ENCODE measurements around the gene MAST1. TPM values are rescaled to one million over a fixed set of nuclear protein-coding genes. Genes with fewer than 3 reads are reported as not detected.
"Not testable (repeated sequence)": the region's sequence is repeated elsewhere in the genome, so short reads cannot be mapped to it uniquely, and the experiment has no call there.

MAST1 gene
- total RNA-seq, 1 donor from 2014 or later = not detected

DNA sequence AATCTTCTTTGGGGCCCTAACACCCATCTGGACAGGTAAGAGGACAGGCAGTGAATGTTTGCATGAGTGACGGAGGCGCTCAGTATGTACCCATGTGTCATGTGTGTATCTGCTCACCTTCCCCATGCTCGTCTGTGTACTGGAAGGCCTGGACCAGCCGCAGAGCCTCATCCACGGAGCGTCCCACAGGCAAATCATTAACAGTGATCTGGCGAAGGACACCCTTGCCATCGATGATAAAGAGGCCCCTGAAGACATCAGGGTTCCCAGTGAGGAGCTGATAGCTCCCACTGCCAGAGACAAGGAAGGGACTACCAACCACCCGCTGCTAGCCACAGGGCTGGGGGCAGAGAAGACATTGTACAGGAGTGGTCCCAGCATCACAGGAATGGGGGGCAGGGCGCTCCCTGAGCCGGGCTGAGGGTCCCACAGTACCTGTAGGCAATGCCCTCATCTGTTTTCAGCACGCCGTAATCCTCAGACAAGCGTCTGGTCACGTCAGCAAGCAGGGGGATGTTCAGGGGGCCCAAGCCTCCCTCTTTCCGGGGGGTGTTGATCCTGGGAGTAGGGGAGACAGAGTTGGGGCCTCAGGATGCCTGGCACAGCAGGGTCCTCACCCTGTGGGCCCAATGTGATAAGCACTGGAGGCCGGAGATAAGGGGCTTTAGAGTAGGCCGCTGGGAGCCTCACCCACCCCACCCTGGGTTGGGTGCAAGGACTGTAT lies 38.4 kb upstream of the MAST1 start:
- DNase-seq (no peak), ATAC-seq (ENCODE audit: poor library complexity) (no peak)
- intact Hi-C loops (cut with DNase I) = loop anchor here (5.0 kb wide), 1 partner anchor 33 kb away; no protein-coding TSS in a partner anchor

DNA sequence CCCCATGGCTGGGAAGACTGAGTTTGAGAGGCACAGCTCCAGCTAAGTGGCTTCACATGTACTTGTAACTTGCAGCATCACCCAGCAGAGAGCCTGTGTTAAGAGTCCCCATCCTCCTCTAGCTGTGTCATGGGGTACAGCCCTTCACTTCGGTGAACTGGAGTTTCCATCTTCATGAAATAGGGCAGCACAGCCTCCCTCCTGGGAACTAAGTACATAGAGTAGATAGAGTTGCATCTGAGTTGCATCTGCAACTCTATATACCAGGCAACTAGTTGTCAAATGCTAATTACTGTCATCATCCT lies 37.9 kb upstream of the MAST1 start:
- intact Hi-C loops (cut with DNase I) = loop anchor here (5.0 kb wide), 1 partner anchor 33 kb away; no protein-coding TSS in a partner anchor
- ATAC-seq (ENCODE audit: poor library complexity) = no peak
- DNase-seq = no peak

DNA sequence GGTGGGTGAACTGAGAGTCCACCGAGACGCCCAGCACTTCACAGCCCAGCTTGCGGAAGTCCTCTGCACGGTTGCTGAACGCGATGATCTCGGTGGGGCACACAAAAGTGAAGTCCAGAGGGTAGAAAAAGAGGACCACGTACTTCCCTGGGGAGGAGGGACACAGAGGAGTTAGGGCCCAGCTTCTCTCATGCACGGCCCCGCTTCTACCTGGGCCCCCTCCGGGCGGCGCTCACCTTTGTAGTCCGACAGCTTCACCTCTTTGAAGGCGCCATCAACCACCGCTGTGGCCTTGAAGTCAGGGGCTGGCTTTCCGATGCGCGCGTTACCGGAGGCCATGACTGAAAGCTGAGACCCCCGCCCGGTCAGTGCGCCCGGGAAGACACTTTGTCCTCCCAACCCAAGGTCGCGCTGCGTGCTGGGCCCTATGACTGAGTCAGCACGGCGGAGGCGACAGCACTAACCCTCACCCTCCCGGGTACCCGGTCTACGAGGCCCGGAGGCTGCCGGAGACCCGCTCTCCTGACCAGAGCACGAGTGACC lies 37.3 kb upstream of the MAST1 start:
- intact Hi-C loops (cut with DNase I) = loop anchor here (5.0 kb wide), 1 partner anchor 34 kb away; no protein-coding TSS in a partner anchor
- ATAC-seq (ENCODE audit: poor library complexity) = peak; percentile 36
- DNase-seq = no peak

DNA sequence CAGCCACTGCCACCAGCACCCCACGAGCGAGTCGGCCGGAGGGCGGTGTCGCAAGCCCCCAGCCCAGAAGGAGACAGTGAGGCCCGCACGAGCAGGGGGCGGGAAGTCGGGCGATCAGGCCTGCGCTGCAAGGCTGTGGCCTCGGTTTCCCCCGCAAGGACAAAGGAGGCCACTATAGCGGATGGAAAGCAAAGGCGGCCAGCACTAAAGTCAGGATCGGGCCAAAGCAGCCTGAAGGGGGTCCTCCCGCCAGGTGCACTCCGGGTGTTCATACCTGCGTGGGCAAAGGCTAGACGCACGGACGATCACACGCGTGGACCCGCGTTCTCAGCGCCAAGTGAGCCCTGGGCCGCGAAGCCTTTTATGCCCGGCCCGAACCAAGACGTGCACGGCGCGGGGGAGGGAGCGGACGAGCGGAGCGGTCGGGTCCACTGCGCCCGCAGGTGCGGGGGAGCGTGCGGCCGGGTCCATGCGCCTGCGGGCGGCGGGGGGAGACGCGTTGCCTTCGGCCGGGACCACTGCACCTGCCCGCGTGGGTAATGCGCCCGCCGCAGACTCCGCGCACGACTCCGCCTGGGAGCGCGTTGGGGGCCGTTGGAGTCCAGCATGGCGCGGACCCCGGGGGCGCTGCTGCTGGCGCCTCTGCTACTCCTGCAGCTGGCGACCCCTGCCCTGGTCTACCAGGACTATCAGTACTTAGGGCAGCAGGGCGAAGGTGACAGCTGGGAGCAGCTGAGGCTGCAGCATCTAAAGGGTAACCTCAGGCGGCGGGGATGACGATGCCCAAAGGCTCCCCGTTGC lies 36.6 kb upstream of the MAST1 start, which contains the start of the genes PRDX2 and THSD8:
PRDX2 (minus strand) TSS at position 335 of the 801 bp plus-strand sequence. CDS start 539 bp downstream, outside the sequence.
THSD8 (plus strand) TSS at position 604 of the 801 bp plus-strand sequence; CDS start at position 607, 3 bp downstream.
- intact Hi-C loops (cut with DNase I) = loop anchor here (5.0 kb wide), 1 partner anchor 34 kb away; no protein-coding TSS in a partner anchor
- peak; percentile 87 for DNase-seq

DNA sequence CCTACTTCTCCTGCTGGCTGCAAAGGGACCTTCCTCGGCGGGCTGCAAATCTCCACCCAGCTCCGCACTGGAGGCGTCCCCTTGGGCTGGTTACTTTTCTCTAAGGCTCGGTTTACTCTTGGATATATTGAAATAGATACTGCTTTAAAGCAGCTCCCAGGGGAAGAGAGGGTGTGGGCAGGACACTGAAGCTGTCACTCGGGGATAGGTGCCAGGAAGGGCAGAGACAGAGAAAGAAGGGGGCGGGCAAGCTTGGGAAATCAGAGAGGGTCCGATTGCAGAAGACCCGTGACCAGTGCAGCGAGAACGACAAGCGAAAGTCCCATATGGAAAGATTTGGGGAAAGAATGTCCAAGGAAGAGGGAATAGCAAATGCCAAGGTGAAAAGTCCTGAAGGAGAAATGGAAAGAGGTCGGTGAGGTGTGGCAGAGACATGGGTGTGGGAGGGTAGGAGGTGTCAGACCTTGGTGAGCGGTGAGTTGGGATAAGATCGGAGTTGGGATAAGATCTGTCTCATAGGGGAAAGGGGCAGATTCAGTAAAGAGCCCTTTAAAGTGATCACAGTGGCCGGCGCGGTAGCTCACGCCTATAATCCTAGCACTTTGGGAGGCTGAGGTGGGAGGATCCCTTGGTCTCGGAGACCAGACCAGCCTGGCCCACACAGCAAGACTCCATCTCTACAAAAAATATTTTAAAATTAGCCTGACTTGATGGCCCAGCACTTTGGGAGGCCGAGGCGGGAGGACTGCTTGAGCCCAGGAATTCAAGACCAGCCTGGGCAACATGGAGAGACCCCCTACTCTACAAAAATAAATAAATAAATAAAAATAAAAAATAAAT lies 35.8 kb upstream of the MAST1 start:
- ATAC-seq (ENCODE audit: poor library complexity) = peak; percentile 17
- intact Hi-C loops (cut with DNase I) = loop anchor here (5.0 kb wide), 1 partner anchor 35 kb away; no protein-coding TSS in a partner anchor
- no peak for DNase-seq

More for the DNA sequence above, 36.6 kb upstream of the MAST1 start, which contains the start of the genes PRDX2 and THSD8:
- peak; percentile 93 for ATAC-seq (ENCODE audit: poor library complexity)

DNA sequence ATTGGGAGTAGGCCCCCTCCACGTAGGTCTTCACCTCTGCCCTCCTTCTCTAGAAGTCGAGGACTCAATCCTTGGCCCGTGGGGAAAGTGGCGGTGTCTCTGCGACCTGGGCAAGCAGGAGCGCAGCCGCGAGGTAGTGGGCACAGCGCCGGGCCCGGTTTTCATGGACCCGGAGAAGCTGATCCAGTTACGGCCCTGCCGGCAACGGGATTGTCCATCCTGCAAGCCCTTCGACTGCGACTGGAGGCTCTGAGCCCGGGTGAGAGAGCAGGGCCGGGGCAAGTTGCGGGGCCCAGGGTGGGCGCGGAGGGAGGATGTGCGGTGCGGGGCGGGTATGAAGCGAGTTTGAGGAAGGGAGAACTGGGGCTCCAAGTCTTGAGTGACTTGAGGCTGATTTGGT lies 34.3 kb upstream of the MAST1 start:
- DNase-seq (no peak), ATAC-seq (ENCODE audit: poor library complexity) (no peak)
- intact Hi-C loops (cut with DNase I) = loop anchor here (5.0 kb wide), 1 partner anchor 37 kb away; no protein-coding TSS in a partner anchor

DNA sequence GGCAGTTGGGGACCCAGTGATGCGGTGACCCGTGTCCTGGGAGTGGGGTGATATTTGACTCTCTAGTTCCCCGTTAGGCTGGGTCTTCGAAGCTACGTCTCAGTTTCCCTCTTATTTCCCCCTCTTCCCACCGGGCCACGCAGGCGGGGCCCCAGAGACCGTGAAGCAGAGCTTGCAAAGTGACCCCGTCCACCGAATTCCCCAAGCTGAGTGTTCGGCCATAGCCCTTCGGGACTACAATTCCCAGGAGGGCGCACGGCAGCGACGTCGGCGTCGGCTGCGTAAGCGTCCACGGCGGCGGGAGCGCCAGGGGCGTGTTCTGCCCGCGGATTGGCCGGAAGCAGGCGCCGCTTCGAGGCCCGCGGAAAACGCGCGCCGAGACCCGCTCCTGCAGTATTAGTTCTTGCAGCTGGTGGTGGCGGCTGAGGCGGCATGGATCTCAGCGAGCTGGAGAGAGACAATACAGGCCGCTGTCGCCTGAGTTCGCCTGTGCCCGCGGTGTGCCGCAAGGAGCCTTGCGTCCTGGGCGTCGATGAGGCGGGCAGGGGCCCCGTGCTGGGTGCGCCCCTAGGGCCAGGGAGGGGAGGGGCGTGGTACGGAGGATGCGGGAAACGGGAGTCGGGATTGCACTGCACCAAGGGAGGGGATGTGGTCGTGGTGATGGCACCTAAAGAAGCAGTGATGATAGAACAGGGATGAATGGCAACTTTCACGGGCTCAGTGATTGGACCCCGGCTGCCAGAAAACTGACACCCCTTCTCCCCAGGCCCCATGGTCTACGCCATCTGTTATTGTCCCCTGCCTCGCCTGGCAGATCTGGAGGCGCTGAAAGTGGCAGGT lies 31.9 kb upstream of the MAST1 start, which contains the start of gene RNASEH2A:
RNASEH2A (plus strand) TSS at position 343 of the 840 bp plus-strand sequence; CDS start at position 433, 90 bp downstream.
- intact Hi-C loops (cut with DNase I) = no loop called here
- ATAC-seq (ENCODE audit: poor library complexity) = peak; percentile 90
- peak; percentile 95 for DNase-seq

DNA sequence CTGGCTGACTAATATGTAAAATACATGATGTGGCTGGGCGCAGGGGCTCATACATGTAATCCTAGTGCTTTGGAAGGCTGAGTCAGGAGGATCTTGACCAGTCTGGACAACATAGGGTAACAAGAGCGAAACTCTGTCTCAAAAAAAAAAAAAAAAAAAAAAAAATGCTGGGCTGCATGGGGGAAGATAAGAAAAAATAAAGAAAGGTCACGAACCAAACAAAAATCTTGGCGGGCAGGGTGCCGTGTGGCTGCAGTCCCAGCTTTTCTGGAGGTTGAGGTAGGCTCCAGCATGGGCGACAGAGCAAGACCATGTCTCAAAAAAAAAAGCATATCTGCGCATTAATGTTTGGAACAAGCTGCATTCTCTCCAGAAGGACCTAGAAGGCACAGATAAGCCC lies 23.2 kb upstream of the MAST1 start:
- ATAC-seq (ENCODE audit: poor library complexity) = no peak
- intact Hi-C loops (cut with DNase I) = no loop called here
- no peak for DNase-seq

DNA sequence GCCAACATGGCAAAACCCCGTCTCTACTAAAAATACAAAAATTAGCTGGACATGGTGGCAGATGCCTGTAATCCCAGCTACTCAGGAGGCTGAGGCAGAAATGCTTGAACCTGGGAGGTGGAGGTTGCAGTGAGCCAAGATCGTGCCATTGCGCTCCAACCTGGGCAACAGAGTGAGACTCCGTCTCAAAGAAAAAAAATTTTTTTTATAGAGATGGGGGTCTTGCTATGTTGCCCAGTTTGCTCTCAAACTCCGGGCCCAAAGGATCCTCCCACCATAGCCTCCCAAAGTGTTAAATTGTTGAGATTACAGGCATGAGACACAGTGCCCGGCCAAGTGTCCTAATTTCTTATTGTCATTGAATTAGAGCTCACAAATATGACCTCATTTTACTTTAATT lies 21.1 kb upstream of the MAST1 start:
- DNase-seq; intact Hi-C loops (cut with DNase I); ATAC-seq (ENCODE audit: poor library complexity): not testable (repeated sequence)

DNA sequence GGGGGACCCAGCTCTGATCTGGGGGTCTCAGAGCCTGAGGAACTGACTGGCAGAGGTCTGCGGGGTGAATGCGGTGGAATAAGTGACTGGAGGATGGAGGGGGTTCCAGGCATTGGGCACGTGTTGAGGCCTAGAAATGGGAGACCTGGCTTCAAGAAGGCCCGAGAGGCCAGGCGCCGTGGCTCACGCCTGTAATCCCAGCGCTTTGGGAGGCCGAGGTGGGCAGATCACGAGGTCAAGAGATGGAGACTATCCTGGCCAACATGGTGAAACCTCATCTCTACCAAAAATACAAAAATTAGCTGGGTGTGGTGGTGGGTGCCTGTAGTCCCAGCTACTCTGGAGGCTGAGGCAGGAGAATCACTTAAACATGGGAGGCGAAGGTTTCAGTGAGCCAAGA lies 20.5 kb upstream of the MAST1 start:
- intact Hi-C loops (cut with DNase I); DNase-seq; ATAC-seq (ENCODE audit: poor library complexity): not testable (repeated sequence)

DNA sequence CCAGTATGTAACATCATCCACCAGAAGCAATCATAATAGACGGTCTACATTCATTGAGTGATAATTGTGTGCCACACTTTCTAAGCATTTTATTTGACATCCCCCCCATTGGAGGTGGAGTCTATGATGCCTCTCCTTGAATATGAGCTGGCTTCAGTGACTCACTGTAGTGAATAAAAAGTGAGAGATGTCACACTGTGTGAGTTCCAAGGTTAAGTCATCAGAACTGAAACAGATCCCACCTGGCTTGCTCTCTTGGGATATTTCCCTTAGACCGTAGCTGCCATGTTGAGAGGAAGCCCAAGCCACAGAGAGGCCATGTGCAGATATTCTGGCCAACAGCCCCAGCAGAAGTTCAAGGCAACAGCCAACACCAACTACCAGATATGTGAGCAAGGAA lies 16.6 kb upstream of the MAST1 start:
- intact Hi-C loops (cut with DNase I) = no loop called here
- DNase-seq (no peak), ATAC-seq (ENCODE audit: poor library complexity) (no peak)

DNA sequence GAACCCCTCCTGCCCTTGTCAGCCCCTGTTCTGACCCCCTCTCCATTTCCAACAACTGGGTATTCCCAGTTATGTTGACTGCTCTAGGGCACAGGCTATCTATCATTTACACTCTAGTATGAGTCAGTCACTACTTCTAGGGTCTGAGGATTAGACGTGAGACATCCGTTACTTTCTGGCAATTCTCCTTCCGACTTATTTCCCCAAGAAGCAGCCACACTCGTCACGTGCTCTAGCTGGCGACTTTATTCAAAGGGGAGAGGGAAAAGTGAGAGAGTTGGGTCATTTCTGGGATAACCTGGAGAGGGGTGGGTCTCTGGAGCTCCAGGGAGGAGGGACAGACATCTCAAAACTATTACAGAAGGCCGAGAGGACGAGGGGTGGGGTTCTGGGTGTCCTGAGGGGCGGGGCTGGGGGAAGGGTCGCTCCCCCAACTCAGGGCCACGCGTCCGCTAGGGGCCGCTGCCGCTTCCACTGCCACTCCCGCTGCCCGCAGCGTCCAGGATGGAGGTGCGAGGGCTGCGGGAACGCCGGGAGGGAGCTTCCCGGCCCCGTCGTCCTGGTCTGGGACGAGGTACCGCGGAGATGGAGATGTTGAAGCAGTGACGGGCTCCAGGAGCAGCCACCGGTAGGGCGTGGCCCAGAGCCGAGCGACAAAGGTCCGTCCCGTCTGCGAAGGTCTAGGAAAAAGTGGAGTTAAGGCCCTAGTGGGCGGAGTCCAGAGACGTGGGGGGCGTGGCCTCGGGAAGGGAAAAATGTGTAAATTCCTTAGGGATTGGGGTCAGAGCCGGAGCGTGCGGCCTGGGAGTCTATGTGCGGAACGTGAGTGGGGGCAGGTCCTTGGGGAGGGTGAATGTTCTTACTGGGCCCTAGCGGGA lies 12.8 kb upstream of the MAST1 start:
- intact Hi-C loops (cut with DNase I) = no loop called here
- DNase-seq (no peak), ATAC-seq (ENCODE audit: poor library complexity) (no peak)

DNA sequence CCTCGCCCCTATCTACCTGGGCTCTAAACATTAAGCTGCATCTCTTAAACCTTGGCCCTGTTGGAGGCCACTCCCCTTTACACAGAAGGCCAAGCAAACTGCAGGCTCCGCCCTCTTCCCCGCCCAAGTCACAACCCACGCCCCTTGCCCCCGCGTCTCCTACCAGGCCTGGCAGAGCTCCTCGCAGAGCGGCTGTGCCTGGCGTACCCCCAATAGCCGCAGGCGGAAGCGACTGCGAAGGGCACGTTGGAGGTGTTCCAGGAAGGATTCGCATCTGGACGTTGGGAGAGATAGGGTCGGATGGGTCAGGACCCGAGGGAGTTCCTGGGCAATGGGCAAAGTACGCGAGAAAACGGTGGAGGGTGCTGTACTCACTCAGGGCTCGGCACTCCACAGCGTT lies 9.8 kb upstream of the MAST1 start:
- ATAC-seq (ENCODE audit: poor library complexity) (no peak), DNase-seq (no peak)

DNA sequence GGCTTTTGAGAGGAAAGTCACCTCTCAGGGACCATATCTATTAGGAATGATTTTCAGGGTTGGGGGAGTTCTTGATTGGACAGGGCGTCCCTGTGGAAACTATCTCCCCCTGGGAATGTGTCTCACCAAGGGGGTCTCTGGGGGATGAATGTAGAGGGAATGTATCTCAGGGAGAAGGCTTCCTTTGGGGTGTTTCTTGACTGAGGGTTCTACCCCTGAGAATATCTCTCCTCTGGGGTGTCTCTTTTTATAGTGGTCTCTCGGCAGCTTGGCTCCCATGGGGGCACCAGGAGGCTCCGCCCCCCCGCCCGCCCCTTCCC lies 4.9 kb upstream of the MAST1 start:
- intact Hi-C loops (cut with DNase I) = no loop called here
- no peak for DNase-seq
- ATAC-seq (ENCODE audit: poor library complexity) = no peak

More for the DNA sequence above, 9.8 kb upstream of the MAST1 start:
- intact Hi-C loops (cut with DNase I) = no loop called here

DNA sequence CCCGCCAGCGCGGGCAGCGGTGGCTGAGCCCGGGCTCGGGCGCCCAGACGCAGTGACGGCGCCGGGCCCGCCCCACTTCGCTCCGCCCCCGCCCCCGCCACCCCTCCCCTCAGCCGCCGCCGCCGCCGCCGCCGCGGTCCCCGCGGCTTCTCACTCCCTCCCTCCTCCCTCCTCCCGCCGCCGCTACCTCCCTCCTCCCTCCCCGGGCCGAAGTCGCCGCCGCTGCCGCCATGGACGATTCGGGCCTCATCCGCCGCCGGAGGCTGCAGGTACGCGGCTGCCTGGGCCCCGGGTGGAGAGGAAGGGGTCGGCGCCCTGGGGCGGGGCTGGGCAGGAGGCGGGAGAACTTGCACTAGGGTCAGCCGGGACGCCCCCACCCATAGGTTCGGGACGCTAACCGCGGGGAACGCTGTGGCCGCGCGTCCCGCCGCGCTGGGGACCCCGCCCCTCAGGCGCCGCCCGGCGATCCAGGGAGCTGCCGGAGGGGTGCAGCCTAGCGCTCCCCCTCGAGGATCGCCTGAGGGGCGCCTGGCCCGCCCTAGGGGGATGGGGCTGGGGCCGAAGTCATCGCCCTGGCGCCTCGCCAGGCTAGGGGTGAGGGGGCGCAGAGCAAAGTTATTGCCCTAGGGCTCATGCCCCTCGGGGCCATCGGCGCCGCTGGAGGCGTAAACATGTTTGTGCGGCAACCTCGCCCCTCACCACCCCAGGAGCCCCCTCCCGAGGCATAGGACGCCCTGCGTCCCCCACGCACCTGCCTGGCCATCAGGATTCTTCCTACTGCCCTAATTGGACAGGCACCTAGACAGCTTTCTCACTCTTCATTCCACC lies 4.4 kb upstream of the MAST1 start:
- intact Hi-C loops (cut with DNase I) = no loop called here
- ATAC-seq (ENCODE audit: poor library complexity) (peak; percentile 38), DNase-seq (no peak)

DNA sequence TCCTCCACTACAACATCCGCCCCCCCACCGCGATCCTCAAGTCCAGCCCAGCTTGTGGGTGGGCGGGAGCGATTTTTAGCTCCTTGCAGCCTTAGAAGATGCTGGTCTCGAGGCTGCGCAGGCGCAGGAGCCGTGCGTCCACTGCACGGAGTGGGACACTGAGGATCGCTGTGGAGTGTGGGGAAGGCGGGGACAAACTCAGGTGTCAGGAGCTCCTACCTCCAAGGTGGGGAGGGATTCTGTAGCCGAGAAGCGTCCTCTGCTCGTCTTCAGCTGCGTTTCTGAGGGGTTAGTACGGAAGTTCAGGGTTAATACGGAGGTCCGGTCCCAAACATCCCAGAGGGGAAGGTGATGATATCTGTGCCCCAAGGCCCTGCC lies 3.8 kb upstream of the MAST1 start, which contains the start of gene RTBDN:
RTBDN (minus strand) TSS at position 14 of the 378 bp plus-strand sequence. CDS start 4,600 bp downstream, outside the sequence.
- intact Hi-C loops (cut with DNase I) = no loop called here
- DNase-seq = no peak
- ATAC-seq (ENCODE audit: poor library complexity) = no peak
